Endometrium (tissue), 2 donors: Measurements from ENCODE around the gene DCTN1.
"Not testable (repeated sequence)": the region's sequence is repeated elsewhere in the genome, so short reads cannot be mapped to it uniquely, and the experiment has no call there.

ENCODE experiments used
- FAIRE-seq: peaks from 2 replicates; lab custom pipeline; 2012; peaks lifted over from hg19 to GRCh38; lab: Jason Lieb, UNC
- donor health status: control.
- donor health status: control.

Gene DCTN1

DNA sequence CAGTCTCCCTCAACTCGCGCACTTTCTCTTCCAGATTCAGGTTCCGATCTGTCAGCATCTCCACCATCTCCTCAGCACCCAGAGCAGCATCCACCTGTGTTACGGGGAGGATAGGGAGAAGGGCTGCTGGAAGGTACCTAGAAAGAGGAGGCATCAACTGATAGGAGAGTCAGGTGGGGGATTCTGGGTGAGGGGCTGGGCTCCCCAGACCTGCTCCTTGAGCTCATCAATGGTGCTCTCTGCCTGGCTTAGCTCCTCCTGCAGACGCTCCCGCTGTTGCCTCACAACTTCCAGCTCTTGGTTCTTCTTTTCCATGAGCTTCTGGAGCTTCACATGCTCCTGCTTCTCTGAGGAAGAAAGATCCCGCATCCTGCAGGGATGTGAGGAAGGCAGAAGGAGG, 10.1 kb downstream of the DCTN1 start:
- FAIRE-seq, result no peak

DNA sequence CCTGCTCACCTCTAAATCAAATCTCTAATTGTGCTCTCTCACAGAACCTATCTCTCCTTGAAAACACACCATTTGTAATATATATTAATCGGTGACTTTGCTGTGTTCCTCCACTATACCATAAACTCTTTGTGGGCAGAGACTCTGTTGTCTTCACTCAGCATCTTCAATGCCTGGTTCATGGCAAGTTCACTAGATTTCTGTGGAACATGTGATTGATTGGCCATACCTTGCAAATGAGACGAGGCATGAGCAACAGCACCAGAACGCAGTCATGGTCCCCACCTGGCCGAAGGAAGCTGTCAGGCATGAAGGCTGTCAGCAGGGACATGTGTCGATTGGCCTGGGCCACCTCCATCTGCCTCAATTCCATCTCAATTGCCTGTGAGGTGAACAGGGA, 11.6 kb downstream of the DCTN1 start:
- FAIRE-seq, result no peak

DNA sequence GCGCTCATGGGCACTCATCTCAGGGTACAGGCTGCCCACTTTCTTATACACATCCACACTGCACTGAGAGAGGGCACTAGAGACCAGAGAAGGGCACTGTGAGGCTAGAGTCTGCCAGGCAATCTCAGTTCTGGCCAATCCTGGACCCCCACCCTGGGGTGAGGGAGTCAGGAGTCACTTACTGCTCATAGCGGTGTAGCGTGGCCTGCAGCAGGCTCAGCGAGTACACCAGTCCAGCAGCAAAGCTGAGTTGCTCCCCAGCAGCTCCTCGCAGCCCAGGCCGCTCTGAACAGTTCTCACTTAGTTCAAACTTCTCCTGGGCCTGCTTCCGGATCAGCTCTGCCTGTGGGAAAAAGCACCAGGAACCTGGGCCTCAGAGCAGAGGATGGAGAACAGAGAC, 12.3 kb downstream of the DCTN1 start:
- FAIRE-seq, result no peak

DNA sequence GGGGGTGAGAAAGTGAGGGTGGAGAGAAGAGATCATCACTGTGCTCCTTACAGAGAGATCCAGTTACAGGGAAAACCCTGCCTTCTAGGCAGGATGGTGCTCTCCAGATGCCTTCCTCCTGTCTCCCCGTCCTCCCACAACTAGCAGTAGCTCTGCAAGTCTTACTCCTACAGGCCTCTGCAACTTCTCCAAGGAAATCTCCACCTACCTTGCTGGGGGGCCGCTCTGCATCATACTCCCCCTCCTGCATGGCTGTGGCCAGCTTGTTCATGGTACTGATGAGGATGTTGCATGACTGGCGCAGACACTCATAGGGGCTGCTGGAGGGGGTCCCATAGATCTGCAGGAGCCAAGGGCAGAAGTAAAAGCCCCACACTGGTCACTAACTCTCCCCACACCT, 14.1 kb downstream of the DCTN1 start:
- no peak for FAIRE-seq

DNA sequence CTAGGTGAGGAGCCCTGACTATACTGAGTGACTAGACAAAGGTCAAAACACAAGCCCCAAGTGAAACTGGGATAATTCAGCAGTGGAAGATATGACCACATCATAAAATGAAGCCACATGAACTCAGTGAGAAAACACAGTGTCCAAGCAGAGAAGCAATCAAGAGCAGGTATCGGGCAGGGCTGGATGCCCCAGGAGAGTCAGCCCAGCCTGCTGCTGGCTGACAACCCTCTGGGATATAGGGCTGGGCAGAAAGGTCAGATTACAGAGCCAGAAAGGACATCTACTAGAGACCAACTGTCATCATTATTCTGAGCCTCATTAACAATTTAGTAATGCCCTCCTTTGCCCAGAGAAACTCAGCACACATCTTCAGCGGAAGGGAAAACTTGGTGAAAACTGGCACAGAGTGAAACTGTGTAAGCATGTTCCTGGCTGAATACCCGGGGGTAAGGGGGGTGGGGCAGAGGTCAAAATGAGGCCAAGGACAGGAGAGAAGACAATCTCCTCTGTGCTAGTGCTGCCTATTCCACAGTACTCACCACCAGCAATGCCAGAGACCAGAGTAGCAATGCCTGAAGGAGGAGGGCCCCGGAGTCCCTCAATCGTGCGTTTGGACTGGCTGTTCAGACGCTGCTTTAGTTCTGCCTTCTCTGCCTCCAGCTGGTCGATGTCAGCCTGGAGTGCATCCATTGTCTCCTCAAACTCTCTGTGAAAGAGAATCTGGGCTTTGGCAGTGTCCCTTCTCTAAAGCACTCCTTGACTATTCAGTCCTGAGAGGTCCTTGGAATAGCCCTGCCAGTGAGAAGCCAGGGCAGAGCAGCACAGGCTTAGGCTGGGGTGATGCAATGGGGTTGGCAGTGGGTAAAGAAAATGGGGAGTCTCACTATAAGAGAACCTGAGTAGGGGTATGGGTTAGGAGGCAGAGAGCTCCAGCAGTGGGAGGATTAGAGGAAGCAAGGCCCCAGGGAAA, 15.3 kb downstream of the DCTN1 start:
- FAIRE-seq, result no peak

DNA sequence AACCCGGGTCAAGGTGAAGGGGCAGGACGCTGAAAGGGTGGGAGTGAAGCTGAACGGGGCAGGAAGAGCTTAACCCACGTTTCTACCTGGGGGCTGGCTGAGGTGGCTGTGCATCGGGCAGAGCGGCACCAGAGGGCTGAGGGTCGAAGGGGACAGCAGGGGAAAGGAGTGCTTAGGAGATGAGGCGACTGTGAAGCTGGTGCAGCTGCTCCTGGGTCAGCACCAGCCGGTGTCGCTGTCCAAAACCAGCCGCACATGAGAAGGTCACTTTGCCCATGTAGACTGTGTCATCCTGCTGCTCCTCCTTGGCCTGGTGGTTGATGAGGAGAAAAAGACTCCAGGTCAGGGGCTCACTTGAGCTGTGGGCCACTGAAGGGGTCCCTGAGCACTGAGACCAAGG, 18.8 kb downstream of the DCTN1 start:
- FAIRE-seq, result no peak

DNA sequence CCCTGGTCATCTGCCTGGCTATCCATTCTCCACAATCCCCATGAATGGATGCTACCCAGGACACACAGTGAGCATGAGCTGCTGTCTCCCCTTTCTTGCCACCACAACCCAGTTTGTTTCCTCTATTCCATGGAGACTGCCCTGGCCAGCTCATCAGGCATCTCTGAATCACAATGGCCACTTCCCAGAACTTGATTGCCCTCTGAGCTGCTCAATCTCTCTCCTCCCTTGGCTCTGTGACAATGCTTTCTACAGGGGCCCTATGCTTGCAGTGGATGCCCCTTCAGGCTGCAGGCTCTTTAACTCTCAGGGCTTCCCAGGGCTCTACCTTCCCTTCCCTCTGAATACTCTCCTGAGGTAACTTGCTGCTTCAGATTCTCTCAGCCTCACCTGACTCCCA, 22.5 kb downstream of the DCTN1 start:
- no peak for FAIRE-seq

DNA sequence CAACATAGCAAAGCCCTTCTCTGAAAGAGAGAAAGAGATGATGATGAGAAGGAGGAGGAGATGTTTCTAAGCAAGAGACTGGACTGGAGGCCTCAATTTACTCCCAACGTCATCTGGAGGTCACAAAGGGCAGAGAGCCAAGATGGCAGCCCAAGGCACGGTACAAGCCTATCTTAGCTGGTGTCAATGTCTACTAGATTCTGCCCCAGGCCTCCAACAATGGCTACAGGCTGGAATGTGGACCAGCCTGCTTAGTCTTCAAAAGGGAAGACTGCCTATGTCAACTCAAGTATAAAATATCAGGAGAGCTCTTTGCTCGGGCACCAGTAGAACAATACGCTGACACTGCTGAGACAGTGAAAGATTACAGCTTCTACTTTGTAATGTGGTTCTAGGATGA, 30.2 kb downstream of the DCTN1 start:
- FAIRE-seq, result no peak

DNA sequence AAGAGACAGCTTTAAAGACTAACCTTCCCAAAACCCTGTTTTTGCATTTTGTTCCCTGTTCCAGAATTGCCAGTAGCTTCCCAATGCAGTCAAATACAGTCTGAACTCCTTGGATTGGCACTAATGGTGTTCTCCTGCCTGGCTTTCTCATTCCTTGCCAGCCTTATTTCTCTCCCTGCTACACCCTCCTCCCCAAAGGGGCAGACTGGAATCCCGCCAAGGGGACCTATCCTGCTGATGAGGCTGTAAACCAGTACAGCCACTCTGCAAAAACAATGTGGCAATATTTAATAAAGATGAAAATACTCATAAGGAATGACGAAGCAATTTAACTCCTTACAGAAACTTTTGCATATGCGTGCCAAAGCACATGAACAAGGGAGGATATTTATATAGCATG, 32.4 kb downstream of the DCTN1 start:
- no peak for FAIRE-seq

DNA sequence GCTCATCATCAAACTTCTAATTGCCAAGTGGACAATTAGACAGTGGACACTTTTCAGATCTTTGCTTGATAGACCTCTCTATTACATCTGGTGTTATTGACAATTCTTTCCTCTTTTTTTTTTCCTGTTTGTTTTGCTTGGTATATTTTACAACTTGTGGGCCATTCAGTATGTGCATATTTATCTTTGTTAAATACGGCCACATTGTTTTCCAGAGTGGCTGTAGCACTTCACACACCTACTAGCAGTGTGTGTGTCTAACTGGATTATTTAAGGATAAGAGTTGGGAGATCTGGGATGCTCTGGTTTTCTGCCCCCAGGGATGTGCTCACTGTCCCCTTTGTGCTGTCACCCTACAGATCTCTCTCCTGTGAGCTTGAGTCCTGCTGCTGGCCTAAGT, 32.8 kb downstream of the DCTN1 start:
- FAIRE-seq, result no peak

DNA sequence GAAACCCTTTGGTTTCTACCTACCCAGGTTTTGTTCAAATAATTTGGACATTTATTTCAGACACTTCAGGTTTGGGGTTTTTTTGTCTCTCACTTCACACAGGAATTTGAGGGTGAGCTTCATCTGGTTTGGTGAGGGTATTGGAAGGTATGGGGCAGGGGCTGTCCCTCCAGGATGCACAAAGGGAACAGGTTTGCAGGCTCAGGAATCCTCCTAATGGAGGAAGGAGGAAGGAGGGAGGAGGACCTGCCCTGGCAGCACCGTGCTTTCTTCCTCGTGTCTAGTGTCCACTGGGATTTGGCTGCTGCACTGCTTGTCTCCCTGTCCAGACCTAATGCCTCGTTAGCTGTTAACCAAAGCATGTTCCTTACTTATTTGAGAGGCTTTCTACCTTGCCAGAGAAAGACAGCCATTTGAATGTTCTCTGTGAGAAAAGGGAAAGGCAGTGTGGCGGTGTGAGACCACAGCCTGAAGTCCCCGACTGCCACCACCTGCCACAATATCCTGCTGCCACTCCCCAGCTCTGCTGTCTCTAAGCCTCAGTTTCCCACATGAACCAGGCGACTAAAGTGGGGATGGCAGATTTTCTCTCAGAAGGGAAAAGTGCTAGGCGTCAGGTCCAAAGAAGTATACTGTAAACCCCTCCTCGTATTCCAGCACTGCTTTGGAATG, 34.7 kb downstream of the DCTN1 start:
- FAIRE-seq, result no peak

DNA sequence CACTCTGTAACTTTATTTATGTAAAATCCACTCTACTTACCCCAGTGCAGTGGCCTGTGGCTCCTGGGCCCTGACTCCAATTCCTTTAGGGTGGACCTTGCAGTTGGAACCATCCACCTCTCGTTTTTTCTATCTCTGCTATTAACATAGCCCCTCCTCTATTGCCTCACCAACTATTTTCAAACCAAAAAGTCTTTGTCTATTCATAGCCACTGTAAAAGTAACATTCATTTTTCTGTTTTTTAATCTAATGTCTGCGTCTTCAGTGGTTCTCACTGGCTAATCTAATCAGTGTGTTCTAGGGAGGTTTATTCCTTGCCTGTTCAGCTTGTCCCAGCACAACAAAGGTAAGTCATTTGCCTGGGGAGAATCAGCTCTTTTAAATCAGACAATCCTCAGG, 36.8 kb downstream of the DCTN1 start, which contains the start of gene SLC4A5:
Gene SLC4A5, minus strand, starts transcription at position 101 of the 400 bp plus-strand sequence. CDS start 28,393 bp downstream, outside the sequence.
- no peak for FAIRE-seq

DNA sequence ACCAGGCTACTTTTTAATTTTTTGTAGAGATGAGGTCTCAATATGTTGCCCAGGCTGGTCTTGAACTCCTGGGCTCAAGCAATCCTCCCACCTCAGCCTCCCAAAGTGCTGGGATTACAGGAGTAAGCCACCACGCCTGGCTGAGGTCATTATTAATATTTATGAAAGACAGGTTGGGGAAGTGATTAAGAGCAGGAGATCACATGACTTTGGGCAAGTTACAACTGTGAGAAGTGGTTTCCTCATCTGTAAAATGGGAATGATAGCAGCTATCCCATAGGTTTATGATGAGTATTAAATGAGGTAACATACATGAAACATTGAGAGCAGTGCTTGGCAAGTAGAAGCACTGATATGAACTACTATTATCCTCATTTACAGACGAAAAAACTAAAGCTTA, 43.9 kb downstream of the DCTN1 start:
- FAIRE-seq, result not testable (repeated sequence)

DNA sequence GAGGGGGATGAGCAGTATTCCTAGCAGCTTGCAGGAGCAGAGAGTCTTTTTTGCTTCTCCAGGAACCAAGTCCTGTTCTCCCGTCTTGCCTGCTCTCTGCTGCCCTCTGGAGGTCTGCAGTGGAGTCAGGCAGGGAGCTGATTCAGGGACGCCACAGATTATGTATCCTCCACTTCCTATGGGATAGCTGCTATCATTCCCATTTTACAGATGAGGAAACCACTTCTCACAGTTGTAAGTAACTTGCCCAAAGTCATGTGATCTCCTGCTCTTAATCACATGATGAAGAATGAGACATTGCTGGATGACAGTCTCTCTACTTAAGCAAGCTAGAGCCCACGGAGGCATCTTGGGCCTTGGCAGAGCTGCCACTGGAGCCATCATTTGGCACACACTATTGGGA, 45.2 kb downstream of the DCTN1 start:
- FAIRE-seq, result no peak

DNA sequence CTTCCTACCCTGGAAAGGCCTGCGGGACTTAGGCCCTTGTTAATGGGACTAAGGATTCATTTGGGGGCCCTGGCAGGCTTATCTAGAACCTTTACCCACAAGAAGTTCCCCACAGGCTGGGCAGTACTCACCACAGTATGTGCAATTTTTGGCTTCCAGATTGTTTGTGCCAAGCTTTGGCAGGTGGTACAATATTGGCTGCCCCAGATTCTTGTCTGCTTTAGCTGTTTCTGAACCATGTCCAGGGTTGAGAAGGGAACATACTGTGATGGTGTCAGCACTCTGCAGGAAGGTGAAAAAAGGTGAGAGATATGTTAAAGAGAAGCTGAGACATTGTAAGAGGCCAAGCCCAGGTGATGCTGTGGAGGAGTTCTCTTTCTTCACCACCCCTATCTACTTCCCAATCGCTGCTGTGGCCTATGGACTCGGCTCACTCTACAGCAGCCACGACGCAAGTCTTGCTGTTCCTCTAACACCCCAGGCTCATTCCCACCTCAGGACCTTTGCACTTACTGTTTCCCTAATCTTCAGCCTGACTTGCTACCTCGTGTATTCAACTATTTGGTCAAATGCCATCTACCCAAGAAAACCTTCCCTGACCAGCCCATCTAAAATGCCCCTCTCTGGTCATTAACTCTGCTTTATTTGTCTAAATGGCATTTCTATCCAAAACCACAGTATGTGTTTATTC, 46.1 kb downstream of the DCTN1 start:
- FAIRE-seq, result no peak

DNA sequence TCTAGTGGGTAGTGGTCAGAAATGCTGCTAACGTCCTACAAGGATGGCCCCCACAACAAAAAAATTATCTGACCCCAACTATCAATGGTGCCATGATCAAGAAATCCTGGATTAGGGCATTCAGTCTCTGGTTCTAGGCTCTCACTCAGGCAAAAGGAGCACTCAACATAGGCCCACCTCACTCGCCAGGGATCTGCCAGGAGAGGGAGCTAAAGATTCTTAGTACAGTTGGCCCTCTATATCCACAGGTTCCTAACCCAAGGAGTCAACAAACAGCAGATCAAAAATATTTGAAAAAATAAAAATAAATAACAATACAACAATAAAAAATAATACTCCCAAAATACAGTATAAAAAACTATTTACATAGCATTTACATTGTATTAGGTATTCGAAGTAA, 46.9 kb downstream of the DCTN1 start:
- no peak for FAIRE-seq

DNA sequence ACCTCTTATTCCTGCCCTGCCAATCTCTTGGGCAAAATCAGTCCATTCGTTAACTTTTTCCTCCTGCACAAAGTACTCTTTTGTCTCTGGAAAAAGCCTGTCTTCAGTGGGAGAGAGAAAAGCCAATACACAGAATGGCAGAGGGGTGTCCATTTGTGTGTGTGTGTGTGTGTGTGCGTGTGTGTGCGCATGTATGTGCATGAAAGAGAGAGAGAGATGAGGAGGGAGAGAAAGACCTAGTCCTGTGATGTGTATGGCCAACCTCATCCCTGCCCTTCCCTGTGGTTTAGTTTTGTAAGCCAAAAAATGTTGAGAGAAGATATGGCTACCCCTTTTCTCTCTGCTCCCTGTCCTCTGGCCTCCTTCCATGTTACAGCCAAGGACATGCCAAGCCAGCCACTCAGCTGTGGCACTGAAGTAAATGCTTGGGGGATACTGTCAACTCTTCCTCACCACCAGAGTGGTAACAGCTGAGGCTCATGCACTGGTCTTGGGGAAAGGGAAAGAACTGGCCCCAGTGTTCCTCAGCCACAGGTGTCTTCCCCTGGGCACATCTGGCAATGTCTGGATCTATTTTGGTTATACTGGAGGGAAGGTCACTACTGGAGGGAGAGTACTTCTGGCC, 47.4 kb downstream of the DCTN1 start:
- no peak for FAIRE-seq

DNA sequence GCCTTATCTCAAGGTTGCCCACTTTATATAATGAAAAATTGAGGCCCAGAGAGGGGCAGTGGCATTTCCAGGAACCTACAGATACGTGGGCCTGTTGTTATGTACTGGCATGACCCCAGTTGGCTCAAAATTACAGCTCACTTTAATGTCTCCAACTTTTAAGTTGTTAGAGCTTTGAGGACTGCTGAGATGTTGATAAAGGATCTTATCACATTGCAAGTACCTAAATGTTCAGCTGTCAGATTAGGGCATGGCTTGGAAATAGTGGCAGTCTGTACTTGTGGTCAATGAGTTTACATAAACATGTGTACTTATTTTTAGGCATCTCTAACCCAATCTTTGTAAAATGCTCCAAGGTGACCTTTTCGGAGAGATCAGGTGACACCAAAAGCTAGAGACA, 51.5 kb downstream of the DCTN1 start:
- FAIRE-seq, result no peak

DNA sequence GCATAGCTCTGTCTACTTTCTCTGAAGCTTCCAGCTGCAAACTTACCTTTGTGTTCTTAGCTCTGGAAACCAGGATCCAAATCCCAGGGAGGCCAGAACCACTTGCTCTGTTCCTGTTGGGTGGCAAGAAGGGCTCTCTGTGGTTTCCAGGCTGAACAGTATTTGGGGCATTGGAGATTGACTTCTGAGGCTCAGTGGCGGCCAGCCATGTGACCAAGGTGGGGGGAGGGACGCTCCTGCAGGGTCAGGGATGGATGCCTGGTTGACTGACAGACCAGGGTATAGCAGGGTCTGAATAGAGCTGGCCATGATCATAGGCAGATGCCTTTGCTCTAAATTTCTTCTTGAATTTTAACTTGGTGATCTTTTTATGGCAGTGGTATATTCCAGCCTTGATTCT, 52.0 kb downstream of the DCTN1 start:
- FAIRE-seq, result no peak

DNA sequence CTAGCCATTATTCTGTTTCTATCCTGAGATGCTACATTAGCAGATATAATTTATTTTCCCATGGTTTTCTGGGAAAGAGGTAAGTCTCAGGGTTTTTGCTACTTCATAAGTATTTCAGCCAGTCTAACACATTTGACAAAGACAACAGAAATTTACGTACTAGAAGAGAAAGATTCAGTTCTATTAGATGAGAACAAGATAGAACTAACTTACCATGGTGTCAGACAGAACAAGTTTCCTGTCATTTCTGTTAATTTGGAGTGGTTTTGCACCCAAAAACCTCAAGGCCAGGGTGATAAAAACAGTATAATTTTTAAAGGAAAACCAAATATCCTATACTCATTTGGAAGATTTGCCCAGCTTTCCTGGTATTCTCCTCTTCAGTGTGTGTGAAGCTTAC, 52.5 kb downstream of the DCTN1 start:
- FAIRE-seq, result no peak

DNA sequence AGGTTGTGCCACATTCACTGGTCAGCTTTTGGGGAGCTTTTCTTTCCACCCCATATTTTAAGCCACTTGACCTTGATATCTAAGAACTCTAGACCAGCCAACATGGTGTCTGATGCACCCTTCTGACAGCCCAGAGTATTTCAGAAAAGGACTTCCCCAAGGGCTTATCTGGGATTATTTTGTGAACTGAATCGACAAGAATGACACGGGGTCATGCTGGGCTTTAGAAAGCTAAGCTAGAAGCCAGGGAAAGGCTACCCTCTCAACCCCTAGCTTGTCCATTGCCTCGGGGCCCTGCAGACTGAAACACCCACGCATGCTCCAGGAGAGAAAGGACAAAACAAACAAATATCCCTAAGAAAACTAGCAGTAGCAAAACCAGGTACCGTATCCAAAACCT, 52.9 kb downstream of the DCTN1 start:
- no peak for FAIRE-seq

DNA sequence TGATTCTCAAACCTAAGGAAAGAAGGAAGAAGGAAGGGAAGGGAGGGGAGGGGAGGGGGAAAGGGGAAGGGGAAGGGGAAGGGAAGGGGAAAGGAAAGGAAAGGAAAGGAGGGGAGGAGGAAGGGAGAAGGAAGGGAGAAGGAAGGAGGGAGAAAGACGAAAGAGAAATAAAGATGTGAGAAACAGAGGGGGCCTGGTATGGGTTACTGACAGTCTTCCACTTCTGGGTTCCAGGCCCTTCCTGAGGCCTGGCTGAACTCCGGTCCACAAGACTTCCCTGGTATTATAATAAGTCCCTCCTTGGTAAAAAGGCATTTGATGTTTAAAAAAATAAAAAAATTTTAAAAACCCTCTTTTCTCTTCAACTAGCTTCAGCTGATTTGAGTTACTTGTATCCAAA, 54.3 kb downstream of the DCTN1 start:
- FAIRE-seq, result no peak
